CD4-positive, alpha-beta memory T cell (primary cell): ENCODE measurements around the gene CTRB1. TPM values are rescaled to one million over a fixed set of nuclear protein-coding genes. Genes with fewer than 3 reads are reported as not detected.

Experiments used
- CTCF ChIA-PET: fragments of 350-600 bp; sonication (Branson Sonifier 250); formaldehyde crosslinking; loops from one replicate; lab custom pipeline; 2021; ENCODE audit warnings: inconsistent platforms; ENCODE audit not compliant: partially characterized antibody; lab: Charles Lee
- POLR2A ChIA-PET: fragments of 350-600 bp; sonication (Branson Sonifier 250); formaldehyde crosslinking; loops from one replicate; lab custom pipeline; 2021; ENCODE audit not compliant: partially characterized antibody; lab: Charles Lee
- DNase-seq, 5 donors: peaks; one replicate each; pipeline versions ENCODE4 v3.0.0 to v3.0.0-alpha.2; 2020 to 2022; ENCODE audit warnings: mixed read lengths in 1 of 5
- H3K27ac ChIP-seq: one replicate; pipeline ENCODE4 v1.7.0; 2013; ENCODE audit warnings: low read depth, low read length
- H3K27me3 ChIP-seq: 2 replicates; pipeline ENCODE4 v1.7.0; 2013; ENCODE audit warnings: mild to moderate bottlenecking, low read length, moderate library complexity; ENCODE audit not compliant: insufficient read depth
- H3K36me3 ChIP-seq: 2 replicates; pipeline ENCODE4 v1.7.0; 2013; ENCODE audit warnings: mild to moderate bottlenecking, low read length, moderate library complexity; ENCODE audit not compliant: insufficient read depth
- H3K4me1 ChIP-seq: 2 replicates; pipeline ENCODE4 v1.7.0; 2013; ENCODE audit warnings: mild to moderate bottlenecking, low read length, moderate library complexity; ENCODE audit not compliant: insufficient read depth
- H3K4me3 ChIP-seq, 2 donors: one replicate each; pipeline ENCODE4 v1.7.0; 2013; ENCODE audit warnings: low read length in 2 of 2, mild to moderate bottlenecking in 1 of 2
- H3K9me3 ChIP-seq, 2 donors: one replicate each; pipeline ENCODE4 v1.7.0; 2013; ENCODE audit warnings: low read length in 2 of 2, control low read depth in 1 of 2; ENCODE audit not compliant: control insufficient read depth in 1 of 2
- H3K27ac Mint-ChIP-seq, 7 donors: one replicate each; pipeline ENCODE4 v1.8.0; 2020 to 2021; ENCODE audit warnings: mixed read lengths in 7 of 7, mild to moderate bottlenecking in 6 of 7, inconsistent platforms in 3 of 7, moderate library complexity in 3 of 7
- H3K27me3 Mint-ChIP-seq, 2 donors: one replicate each; pipeline ENCODE4 v1.8.0; 2020 to 2021; ENCODE audit warnings: mixed read lengths in 2 of 2
- H3K36me3 Mint-ChIP-seq, 2 donors: one replicate each; pipeline ENCODE4 v1.8.0; 2020 to 2021; ENCODE audit warnings: mixed read lengths in 2 of 2, inconsistent platforms in 1 of 2, mild to moderate bottlenecking in 1 of 2
- H3K4me1 Mint-ChIP-seq, 4 donors: one replicate each; pipeline ENCODE4 v1.8.0; 2020 to 2021; ENCODE audit warnings: mixed read lengths in 4 of 4, mild to moderate bottlenecking in 1 of 4
- H3K4me3 Mint-ChIP-seq, 8 donors: one replicate each; pipeline ENCODE4 v1.8.0; 2020 to 2021; ENCODE audit warnings: mixed read lengths in 8 of 8, mild to moderate bottlenecking in 7 of 8, moderate library complexity in 6 of 8, inconsistent platforms in 3 of 8
- H3K9me3 Mint-ChIP-seq, 8 donors: one replicate each; pipeline ENCODE4 v1.8.0; 2020 to 2021; ENCODE audit warnings: mixed read lengths in 8 of 8, mild to moderate bottlenecking in 5 of 8, inconsistent platforms in 3 of 8, moderate library complexity in 1 of 8
- intact Hi-C: fragments of 100-400 bp; cut with micrococcal nuclease; formaldehyde crosslinking; loops from one replicate; pipeline ENCODE4 v1.15.1; 2023
- polyA plus RNA-seq, 2 donors: library from polyadenylated mRNA; unstranded; fragments of 300-500 nt; fragmentation: Illumina TruSeq; gene quantifications; one replicate each; pipeline ENCODE4 v1.2.3, GENCODE V29; 2021
- total RNA-seq, 2 experiments: library from RNA; stranded (reverse); gene quantifications; one replicate each; pipeline ENCODE4 v1.2.3, GENCODE V29; 2021

Gene CTRB1
- total and polyA plus RNA-seq, 4 experiments from 2014 or later = not detected

- peaks cover 5 to 10% (median 6%) of the 10 kb centered on the region in 4 donors for H3K4me1 Mint-ChIP-seq
- CTCF ChIA-PET = no interaction called here
- no peak overlapping the region for H3K4me3 Mint-ChIP-seq
- no peaks in the 10 kb centered on the region for H3K9me3 Mint-ChIP-seq
- no peaks in the 10 kb centered on the region for H3K36me3 ChIP-seq
- no peak overlapping the region for H3K4me3 ChIP-seq
- no peak for DNase-seq
- no peaks in the 10 kb centered on the region for H3K27me3 ChIP-seq
- no peak overlapping the region for H3K27ac Mint-ChIP-seq
- POLR2A ChIA-PET = no interaction called here
- intact Hi-C loops = no loop called here
- H3K4me1 ChIP-seq = peaks cover 7% of the 10 kb centered on the region
- H3K27me3 Mint-ChIP-seq = peaks cover 3 to 4% of the 10 kb centered on the region in 2 donors
- no peaks in the 10 kb centered on the region for H3K9me3 ChIP-seq
- no peak overlapping the region for H3K27ac ChIP-seq
- no peaks in the 10 kb centered on the region for H3K36me3 Mint-ChIP-seq
Measured at GRCh38 chr16:75273054-75273925, 54.5 kb downstream of the CTRB1 start.

Other genes with a start within 250 kb of the CTRB1 start
- gene WDR59, start 233.9 kb upstream of the CTRB1 start, total RNA-seq = 100 to 1,000 TPM; 116 to 127 TPM
- gene WDR59, start 233.9 kb upstream of the CTRB1 start, polyA plus RNA-seq = 10 to 100 TPM; 11.0 to 20.5 TPM
- 1 to 10 TPM; 6.0 to 6.2 TPM for gene ZNRF1, start 220.0 kb upstream of the CTRB1 start, total RNA-seq
- 1 to 10 TPM; 3.4 to 9.5 TPM for gene ZNRF1, start 220.0 kb upstream of the CTRB1 start, polyA plus RNA-seq
- under 1 TPM; 0.17 to 0.20 TPM for gene LDHD, start 102.2 kb upstream of the CTRB1 start, total RNA-seq
- under 1 TPM in 1 of 2 donors, not detected in 1; 0.09 TPM for gene LDHD, start 102.2 kb upstream of the CTRB1 start, polyA plus RNA-seq
- gene ZFP1, start 70.5 kb upstream of the CTRB1 start, total RNA-seq = 10 to 100 TPM; 11.7 to 13.4 TPM
- 10 to 100 TPM; 18.4 to 22.3 TPM for gene ZFP1, start 70.5 kb upstream of the CTRB1 start, polyA plus RNA-seq
- not detected for gene CTRB2, start 11.8 kb upstream of the CTRB1 start, total RNA-seq
- gene CTRB2, start 11.8 kb upstream of the CTRB1 start, polyA plus RNA-seq = not detected
- gene BCAR1, start 32.6 kb downstream of the CTRB1 start, total RNA-seq = under 1 TPM in 1 of 2 experiments, not detected in 1; 0.36 TPM
- under 1 TPM in 1 of 2 donors, not detected in 1; 0.30 TPM for gene BCAR1, start 32.6 kb downstream of the CTRB1 start, polyA plus RNA-seq
- 10 to 100 TPM; 41.8 to 42.4 TPM for gene CFDP1, start 214.5 kb downstream of the CTRB1 start, total RNA-seq
- gene CFDP1, start 214.5 kb downstream of the CTRB1 start, polyA plus RNA-seq = 10 to 100 TPM; 37.1 to 42.0 TPM
- gene TMEM170A, start 245.7 kb downstream of the CTRB1 start, total RNA-seq = 10 to 100 TPM; 50.7 to 54.3 TPM
- 10 to 100 TPM; 40.6 to 44.1 TPM for gene TMEM170A, start 245.7 kb downstream of the CTRB1 start, polyA plus RNA-seq